T-helper 1 cell (primary cell): ENCODE measurements around the gene A2M.
"Not testable (repeated sequence)": the region's sequence is repeated elsewhere in the genome, so short reads cannot be mapped to it uniquely, and the experiment has no call there.

Experiments
- DNase-seq, 5 donors: peaks; one replicate each; pipeline ENCODE4 v3.0.0-alpha.2; 2012 to 2020
- total RNA-seq, 4 donors: gene quantifications; one replicate each; lab custom pipeline; 2026; lab: John Stamatoyannopoulos, UW

A2M gene
- total RNA-seq: 0 to 1.1 (median 0.35) reads per million in 4 donors

GRCh38 chr12:9115731-9116559 lies at the start of gene A2M:
Gene A2M, minus strand, starts transcription at chr12:9115919. Its CDS starts 70 bp downstream, at chr12:9115849.
- DNase-seq: no peak

GRCh38 chr12:9163392-9163791 lies 47.7 kb upstream of the A2M start:
- DNase-seq: no peak

DNA sequence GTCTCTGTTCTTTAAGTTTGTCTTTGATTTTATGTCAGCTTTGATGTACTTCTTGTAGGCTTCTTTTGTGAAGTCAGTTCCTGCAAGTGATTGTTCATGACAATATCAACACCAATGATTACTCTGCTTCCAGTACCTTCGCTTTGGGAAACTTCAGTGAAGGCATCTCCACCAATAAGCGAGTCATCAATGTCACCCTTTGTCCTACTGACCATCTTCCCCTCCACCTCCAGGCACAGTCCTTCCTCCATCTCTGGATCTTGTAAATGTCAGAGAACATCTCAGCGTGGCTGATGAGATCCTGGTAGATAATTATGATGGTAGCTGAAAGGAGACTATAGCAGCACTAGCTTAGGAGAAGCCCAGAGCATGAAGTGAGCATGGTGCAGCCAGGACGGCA lies 40.4 kb upstream of the A2M start:
- DNase-seq: no peak

GRCh38 chr12:9149372-9149771 lies 33.7 kb upstream of the A2M start:
- no peak for DNase-seq

DNA sequence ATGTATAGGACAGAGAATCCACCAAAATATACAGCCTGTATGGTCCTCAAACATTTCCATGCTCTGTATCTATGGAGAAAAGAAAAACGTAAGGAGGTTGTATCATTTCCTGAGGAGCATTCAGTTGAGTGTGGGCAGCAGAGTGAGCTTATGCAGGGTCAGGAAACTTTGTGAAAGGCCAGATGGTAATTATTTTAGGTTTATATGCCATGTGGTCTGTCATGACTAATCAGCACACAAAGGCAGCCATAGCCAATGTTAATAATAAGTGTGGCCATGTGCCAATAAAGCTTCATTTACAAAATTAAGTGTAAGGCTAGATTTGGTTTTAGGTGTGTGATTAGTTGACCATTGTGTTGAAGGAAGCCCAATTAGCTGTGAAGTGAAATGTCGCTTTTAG lies 33.2 kb upstream of the A2M start:
- DNase-seq: no peak

DNA sequence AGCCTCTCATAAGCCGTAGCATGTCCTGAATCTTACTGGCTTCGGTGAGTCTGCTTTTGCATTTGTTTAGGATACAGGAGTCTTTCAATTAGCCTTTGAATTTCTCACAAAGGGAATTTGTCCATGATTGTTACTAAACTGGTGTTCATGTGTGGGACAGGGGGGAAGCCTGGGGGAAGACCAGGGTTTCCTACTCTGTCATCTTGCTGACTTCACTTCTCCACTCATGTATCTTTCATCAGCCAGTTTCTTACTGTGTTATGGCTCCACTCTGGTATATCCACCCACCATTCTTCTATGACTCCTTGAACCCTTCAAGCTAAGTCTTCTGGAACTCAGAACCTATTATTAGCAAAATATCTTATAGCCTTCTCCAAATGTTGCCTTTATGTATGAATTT lies 31.7 kb upstream of the A2M start:
- no peak for DNase-seq

- DNase-seq: no peak
Observed at GRCh38 chr12:9144730-9145106, 29.0 kb upstream of the A2M start.

DNA sequence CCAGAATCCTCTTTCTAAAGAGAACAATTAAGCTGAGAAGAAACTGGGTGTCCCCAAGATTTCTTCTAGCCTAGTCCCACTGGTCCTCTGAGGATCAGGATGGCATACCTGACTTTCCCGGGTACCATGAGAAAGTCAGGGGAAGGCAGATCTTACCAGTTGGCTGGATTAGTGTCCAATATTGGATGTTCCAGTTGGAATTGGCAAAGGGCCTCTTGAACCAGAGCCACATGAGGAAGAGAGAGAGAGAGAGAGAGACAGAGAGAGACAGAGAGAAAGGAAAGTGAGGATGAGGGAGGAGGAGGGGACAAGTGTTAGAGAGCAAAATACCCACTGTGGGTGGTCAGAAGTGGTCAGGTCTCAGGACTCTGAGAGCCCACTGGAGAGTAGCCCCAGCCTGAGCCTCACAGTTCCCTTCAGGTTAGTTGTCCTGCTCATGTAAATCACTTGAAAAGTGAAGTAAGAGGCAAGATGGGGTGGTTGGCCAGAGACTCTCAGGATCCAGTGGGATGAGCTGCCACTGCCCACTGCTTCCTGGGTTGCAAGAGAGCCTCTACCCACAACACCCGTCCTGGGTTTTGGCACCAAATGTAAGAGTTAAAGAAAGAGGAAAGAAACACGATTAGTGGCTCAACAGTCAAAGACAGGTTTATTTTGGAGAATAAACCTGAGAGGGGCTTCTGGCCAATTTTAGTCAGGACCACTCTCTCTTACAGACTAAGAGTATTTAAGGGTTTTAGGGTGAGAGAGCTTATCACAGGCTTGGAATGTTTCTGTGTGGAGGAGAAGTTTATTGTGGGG lies 28.4 kb upstream of the A2M start:
- no peak for DNase-seq

DNA sequence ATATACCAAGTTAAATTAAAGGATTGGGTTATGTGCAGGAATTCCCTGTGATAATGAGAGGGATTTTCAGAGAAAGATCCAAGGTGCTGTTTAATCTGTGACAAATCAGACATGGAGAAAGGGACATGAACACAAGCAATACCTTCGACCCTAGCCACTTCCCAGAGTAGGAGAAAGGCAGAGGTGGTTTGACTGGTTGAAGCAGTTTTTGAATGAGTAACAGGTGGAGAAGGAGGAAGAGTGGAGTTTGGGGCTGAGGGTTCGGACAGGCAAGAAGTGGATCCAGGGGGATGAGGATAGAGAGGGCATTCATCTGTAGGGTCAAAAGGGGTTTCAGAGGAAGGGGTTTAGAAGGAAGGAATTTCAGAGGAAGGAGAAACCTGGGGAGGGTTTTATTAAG lies 27.4 kb upstream of the A2M start:
- no peak for DNase-seq

GRCh38 chr12:9139588-9140290 lies 24.0 kb upstream of the A2M start:
- DNase-seq: not testable (repeated sequence)

GRCh38 chr12:9135903-9136310 lies 20.2 kb upstream of the A2M start:
- no peak for DNase-seq

- no peak for DNase-seq
Observed at GRCh38 chr12:9134981-9135628, 19.4 kb upstream of the A2M start.

DNA sequence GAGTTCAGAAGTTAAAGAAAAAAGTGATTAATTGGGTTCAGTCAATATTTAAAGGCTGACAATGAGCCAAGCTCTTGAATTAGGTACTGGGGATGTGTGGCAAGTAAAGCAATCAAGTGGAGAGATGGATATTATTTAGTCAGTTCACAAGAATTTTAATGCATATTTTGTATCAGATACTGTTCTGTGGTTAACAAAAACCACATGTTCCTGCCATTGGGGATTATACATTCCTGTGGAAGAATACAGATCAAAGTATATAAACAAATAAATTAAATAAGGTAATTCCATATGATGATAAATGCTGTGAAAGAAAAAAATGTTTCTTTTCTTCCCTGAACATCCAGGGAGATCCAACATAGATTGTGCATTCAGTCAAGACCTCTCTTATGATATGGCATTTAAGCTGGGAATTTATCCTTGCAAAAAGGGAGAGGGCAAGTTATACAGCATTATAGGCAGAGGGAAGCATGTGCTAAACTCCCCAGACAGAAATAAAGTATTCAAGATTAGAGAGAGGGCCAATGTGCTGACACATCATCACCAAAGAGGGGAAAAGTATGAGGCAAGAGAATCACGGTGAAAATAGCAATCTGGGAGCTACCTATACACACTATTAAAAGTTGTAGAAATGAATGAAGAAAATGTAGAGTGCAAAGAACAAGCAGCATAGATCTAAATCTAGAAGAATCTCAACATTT lies 17.6 kb upstream of the A2M start:
- no peak for DNase-seq

GRCh38 chr12:9132008-9132535 lies 16.4 kb upstream of the A2M start:
- no peak for DNase-seq

DNA sequence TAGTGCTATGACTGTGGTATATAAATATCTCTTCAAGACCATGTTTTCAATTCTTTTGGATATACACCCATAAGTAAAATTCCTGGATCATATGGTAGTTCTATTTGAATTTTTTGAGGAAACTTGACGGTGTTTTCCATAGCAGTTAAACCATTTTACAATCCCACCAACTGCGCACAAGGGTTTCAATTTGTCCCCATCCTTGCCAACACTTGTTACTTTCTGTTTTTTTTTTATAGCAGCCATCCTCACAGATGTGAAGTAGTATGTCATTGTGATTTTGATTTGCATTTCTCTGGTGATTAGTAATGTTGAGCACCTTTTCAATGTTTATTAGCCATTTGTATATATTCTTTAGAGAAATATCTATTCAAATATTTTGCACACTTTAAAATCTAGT lies 14.5 kb upstream of the A2M start:
- DNase-seq: no peak

DNA sequence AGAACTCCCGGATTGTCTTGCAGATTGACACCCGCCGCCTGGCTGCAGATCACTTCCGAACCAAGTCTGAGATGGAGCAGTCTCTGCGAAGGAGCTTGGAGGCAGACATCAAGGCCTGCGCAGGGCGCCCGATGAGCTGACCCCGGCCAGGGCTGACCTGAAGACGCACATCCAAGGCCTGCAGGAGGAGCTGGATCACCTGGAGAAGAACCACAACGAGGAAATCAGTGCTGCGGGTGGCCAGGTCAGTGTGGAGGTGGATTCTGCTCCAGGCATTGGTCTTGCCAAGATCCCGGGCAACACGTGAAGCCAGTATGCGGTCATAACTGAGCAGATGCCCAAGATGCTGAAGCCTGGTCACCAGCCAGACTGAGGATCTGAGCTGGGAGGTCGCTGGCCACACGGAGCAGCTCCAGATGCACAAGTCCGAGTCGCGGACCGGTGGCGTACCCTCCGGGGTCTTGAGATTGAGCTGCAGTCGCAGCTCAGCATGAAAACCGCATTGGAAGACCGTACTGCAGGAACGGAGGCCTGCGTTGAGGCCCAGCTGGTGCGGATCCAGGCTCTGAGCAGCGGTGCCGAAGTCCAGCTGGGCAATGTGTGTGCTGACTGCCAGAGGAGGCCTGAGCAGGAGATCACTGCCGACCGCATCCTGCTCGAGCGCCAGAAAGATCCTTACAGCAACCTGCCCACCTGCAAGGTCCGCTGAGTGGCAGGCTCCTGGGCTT lies 12.4 kb upstream of the A2M start:
- DNase-seq: no peak

GRCh38 chr12:9127484-9127883 lies 11.8 kb upstream of the A2M start:
- no peak for DNase-seq

DNA sequence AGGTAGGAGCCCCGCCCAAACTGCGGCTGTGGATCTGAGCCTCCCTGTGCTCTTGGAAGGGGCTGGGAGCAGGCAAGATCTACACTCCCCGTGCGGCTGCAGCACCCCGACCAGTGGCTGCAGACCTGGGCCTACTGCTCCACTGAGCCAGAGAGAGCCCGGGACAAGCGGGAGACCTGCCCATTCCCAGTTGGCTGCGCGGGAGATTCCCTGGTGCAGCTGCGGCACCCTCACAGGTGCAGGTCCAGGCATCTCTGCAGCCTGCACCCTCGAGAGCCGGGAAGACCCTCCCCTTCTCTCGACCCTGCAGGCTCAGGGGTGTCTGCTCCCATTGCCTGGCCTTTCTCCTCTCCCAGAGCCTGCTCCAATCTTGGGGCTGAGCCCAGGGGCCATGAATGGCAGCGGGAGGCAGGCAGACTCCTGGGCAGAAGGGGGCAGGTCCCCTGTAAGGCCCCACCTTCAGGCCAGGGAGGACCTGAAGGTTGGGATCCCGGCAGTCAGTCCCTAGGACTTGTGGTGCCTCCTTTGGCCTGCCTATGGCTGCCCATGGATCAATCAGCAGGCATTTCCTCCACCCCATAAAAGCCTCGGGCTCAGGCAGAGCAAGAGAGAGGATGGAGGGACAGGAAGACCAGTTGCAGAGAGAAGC lies 8.8 kb upstream of the A2M start:
- DNase-seq: no peak

GRCh38 chr12:9123781-9124382 lies 8.2 kb upstream of the A2M start:
- no peak for DNase-seq

GRCh38 chr12:9122091-9122609 lies 6.4 kb upstream of the A2M start:
- DNase-seq: no peak
